ENCODE data around the gene TPBGL. TPM values are rescaled to one million over a fixed set of nuclear protein-coding genes. Genes with fewer than 3 reads are reported as not detected.

TPBGL gene
- total and polyA plus RNA-seq, 2 of the 4 experiments (the other 2 are of a cell fraction) = not detected

- Histone ChIP-seq H2BK15ac (ENCODE audit: low read depth, low read length) (no peak overlapping the region), H3K4ac (ENCODE audit: low read depth, low read length) (no peak overlapping the region), H2BK5ac (ENCODE audit: low read depth, low read length, poor library complexity, severe bottlenecking) (no peak overlapping the region), H4K91ac (ENCODE audit: insufficient read depth, low read depth, low read length) (no peak overlapping the region), H3K9ac (ENCODE audit: low read depth, low read length) (no peak overlapping the region), H2BK20ac (ENCODE audit: low read depth, low read length) (no peak overlapping the region), H3K23ac (ENCODE audit: low read depth, low read length) (no peak overlapping the region), H3K9me1 (ENCODE audit: insufficient read depth, low read length) (no peaks in the 10 kb centered on the region), H2AFZ (replicated peaks; ENCODE audit: low read length, poor library complexity) (peak overlapping the region; percentile 29), H3K4me2 (ENCODE audit: low read depth, low read length) (no peak overlapping the region), H2AK9ac (replicated peaks; ENCODE audit: low read depth, low read length, poor library complexity) (no peak overlapping the region), H3K56ac (ENCODE audit: extremely low read depth, insufficient read depth, low read length) (no peak overlapping the region), H3K36me3 (ENCODE audit: control insufficient read depth, insufficient read depth, low read length) (no peaks in the 10 kb centered on the region), H4K5ac (ENCODE audit: low read depth, low read length) (no peak overlapping the region), H3K4me1 (ENCODE audit: control insufficient read depth, insufficient read depth, low read length) (no peaks in the 10 kb centered on the region), H3K18ac (ENCODE audit: low read depth, low read length) (no peak overlapping the region), H3K27ac (ENCODE audit: insufficient read depth, low read length) (no peak overlapping the region), H3K79me1 (ENCODE audit: low read depth in 1 of 2, low read length in 2 of 2) (no peaks in the 10 kb centered on the region), H3K14ac (replicated peaks; ENCODE audit: low read depth, low read length) (no peak overlapping the region), H3K27me3 (ENCODE audit: control insufficient read depth, insufficient read depth, low read length) (peaks cover 20% of the 10 kb centered on the region), H3K9me3 (ENCODE audit: control insufficient read depth, insufficient read depth, low read length) (no peaks in the 10 kb centered on the region), H3K4me3 (ENCODE audit: insufficient read depth, low read depth, low read length) (no peak overlapping the region), H4K8ac (ENCODE audit: low read depth in 2 of 2, low read length in 2 of 2) (no peak overlapping the region), H2AK5ac (ENCODE audit: low read depth, low read length) (no peak overlapping the region), H4K20me1 (ENCODE audit: insufficient read depth, low read length) (no peaks in the 10 kb centered on the region; the same call in 1 of the 2 replicates), H2BK120ac (ENCODE audit: low read depth, low read length) (no peak overlapping the region)
- ATAC-seq (ENCODE audit: low read depth) (no peak), DNase-seq (no peak)
- dilution Hi-C loops (cut with HindIII; ENCODE audit: low sequenced_read_pairs, unreplicated experiment) (no loop called here), in situ Hi-C loops (cut with MboI; ENCODE audit: low sequenced_read_pairs) (no loop called here), intact Hi-C loops (cut with micrococcal nuclease) (no loop called here)
- ChIA-PET POLR2A (ENCODE audit: unreplicated experiment) (no interaction called here), CTCF (no interaction called here)
- no TSS peak for BruUV-seq (replicated peaks)
- WGBS, 2 experiments (ENCODE audit: extremely low coverage in 2 of 2, insufficient read length in 1 of 2) = no CpG with 5 or more reads among the region's 2 CpGs
- no peak for TF ChIP-seq MAFK (IDR thresholded peaks at IDR 0.05; ENCODE audit: low read depth, low read length)
- no peak for TF ChIP-seq CHD1 (IDR thresholded peaks at IDR 0.05; ENCODE audit: low read depth, low read length)
- no peak for TF ChIP-seq RAD21 (IDR thresholded peaks at IDR 0.05; ENCODE audit: low read length)
- TF ChIP-seq NFE2L2 (IDR thresholded peaks at IDR 0.05; ENCODE audit: low read depth, low read length) = no peak
- TF ChIP-seq BHLHE40 (IDR thresholded peaks at IDR 0.05; ENCODE audit: low read depth, low read length) = no peak
- no peak for TF ChIP-seq RFX5 (IDR thresholded peaks at IDR 0.05; ENCODE audit: low read depth, low read length)
- TF ChIP-seq, protein P1, sequence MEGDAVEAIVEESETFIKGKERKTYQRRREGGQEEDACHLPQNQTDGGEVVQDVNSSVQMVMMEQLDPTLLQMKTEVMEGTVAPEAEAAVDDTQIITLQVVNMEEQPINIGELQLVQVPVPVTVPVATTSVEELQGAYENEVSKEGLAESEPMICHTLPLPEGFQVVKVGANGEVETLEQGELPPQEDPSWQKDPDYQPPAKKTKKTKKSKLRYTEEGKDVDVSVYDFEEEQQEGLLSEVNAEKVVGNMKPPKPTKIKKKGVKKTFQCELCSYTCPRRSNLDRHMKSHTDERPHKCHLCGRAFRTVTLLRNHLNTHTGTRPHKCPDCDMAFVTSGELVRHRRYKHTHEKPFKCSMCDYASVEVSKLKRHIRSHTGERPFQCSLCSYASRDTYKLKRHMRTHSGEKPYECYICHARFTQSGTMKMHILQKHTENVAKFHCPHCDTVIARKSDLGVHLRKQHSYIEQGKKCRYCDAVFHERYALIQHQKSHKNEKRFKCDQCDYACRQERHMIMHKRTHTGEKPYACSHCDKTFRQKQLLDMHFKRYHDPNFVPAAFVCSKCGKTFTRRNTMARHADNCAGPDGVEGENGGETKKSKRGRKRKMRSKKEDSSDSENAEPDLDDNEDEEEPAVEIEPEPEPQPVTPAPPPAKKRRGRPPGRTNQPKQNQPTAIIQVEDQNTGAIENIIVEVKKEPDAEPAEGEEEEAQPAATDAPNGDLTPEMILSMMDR (conservative IDR thresholded peaks at IDR 0.05; ENCODE audit: low read depth, low read length) = no peak
- no peak for TF ChIP-seq USF2 (IDR thresholded peaks at IDR 0.05; ENCODE audit: low read depth, low read length)
- TF ChIP-seq CEBPB (IDR thresholded peaks at IDR 0.05; ENCODE audit: low read depth, low read length) = no peak
- no peak for TF ChIP-seq POLR2A (IDR thresholded peaks at IDR 0.05; ENCODE audit: low read depth, low read length)
- no peak for TF ChIP-seq FOS (IDR thresholded peaks at IDR 0.05; ENCODE audit: low read depth, low read length)
- no peak for TF ChIP-seq SMC3 (IDR thresholded peaks at IDR 0.05; ENCODE audit: low read depth, low read length)
- TF ChIP-seq RCOR1 (IDR thresholded peaks at IDR 0.05; ENCODE audit: insufficient replicate concordance, low read length) = no peak
- TF ChIP-seq, protein P2, sequence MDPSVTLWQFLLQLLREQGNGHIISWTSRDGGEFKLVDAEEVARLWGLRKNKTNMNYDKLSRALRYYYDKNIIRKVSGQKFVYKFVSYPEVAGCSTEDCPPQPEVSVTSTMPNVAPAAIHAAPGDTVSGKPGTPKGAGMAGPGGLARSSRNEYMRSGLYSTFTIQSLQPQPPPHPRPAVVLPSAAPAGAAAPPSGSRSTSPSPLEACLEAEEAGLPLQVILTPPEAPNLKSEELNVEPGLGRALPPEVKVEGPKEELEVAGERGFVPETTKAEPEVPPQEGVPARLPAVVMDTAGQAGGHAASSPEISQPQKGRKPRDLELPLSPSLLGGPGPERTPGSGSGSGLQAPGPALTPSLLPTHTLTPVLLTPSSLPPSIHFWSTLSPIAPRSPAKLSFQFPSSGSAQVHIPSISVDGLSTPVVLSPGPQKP (IDR thresholded peaks at IDR 0.05; ENCODE audit: borderline replicate concordance, low read depth, low read length) = no peak
- no peak for TF ChIP-seq MAZ (IDR thresholded peaks at IDR 0.05; ENCODE audit: borderline replicate concordance, low read depth, low read length)
Measured at GRCh38 chr11:75229466-75229865, 11.1 kb upstream of the TPBGL start.

Data from IMR-90 (cell line).